K562 (cell line): ENCODE measurements around the gene SOD1. TPM values are rescaled to one million over a fixed set of nuclear protein-coding genes. Genes with fewer than 3 reads are reported as not detected.

ENCODE experiments used
- ATAC-seq: fragments of 200-7000 bp; cut with Tn5 transposase; 3 replicates; pipeline ENCODE4 v1.9.1; 2020; ENCODE audit warnings: moderate library complexity
- BruUV-seq: library from RNA; stranded (reverse); fragments of 400-500 nt; replicated peaks from 2 replicates; lab custom pipeline; 2021; lab: Mats Ljungman, UMichigan
- CTCF ChIA-PET: fragments of 300-600 bp; formaldehyde crosslinking; extraction: SDS; loops from one replicate; lab custom pipeline; 2021; ENCODE audit warnings: low intra/inter-chr PET ratio; lab: Yijun Ruan, JAX
- POLR2A ChIA-PET: fragments of 300-600, 350-650 bp; sonication (Branson Sonifier 250); formaldehyde crosslinking; extraction: SDS; loops from one replicate; lab custom pipeline; 2021; ENCODE audit warnings: antibody characterized with exemption, inconsistent platforms; lab: Yijun Ruan, JAX
- DNase-seq, 4 experiments: peaks; one replicate each; pipeline versions ENCODE4 v3.0.0 to v3.0.0-alpha.2; 2011 to 2018; ENCODE audit warnings: low spot score in 3 of 4, mixed read lengths in 3 of 4; ENCODE audit errors: extremely low read depth in 1 of 4
- FAIRE-seq: peaks from 2 replicates; lab custom pipeline; 2011; peaks lifted over from hg19 to GRCh38; lab: Jason Lieb, UNC
- H2AFZ ChIP-seq: 2 replicates; pipeline ENCODE4 v1.6.0; 2011; ENCODE audit warnings: low read depth, low read length, control low read depth, inconsistent platforms
- H3K27ac ChIP-seq: fragments of 200-600 bp; 3 replicates; pipeline ENCODE4 v1.8.0; 2011; ENCODE audit warnings: low read depth, mild to moderate bottlenecking, control low read depth, inconsistent platforms, low read length, moderate library complexity, mixed read lengths; ENCODE audit errors: extremely low read depth
- H3K27me3 ChIP-seq, 2 experiments: fragments of 300-600 bp in 1 of 2; 2 replicates in 1 of 2; 3 replicates in 1 of 2; pipeline versions ENCODE4 v1.6.0 to v1.8.0; 2011; ENCODE audit warnings: inconsistent platforms in 2 of 2, low read length in 2 of 2, mild to moderate bottlenecking in 1 of 2, mixed read lengths in 1 of 2, moderate library complexity in 1 of 2; ENCODE audit not compliant: control insufficient read depth in 2 of 2, insufficient read depth in 2 of 2
- H3K36me3 ChIP-seq: fragments of 300-600 bp; 3 replicates; pipeline ENCODE4 v1.8.0; 2011; ENCODE audit warnings: mild to moderate bottlenecking, low read length, inconsistent platforms; ENCODE audit not compliant: control insufficient read depth, insufficient read depth
- H3K4me1 ChIP-seq, 2 experiments: fragments of 200-600 bp in 1 of 2; replicated peaks in 1 of 2; 2 replicates in 1 of 2; 3 replicates in 1 of 2; pipeline versions ENCODE4 v1.5.1 to v1.8.0; 2011; ENCODE audit warnings: inconsistent platforms in 2 of 2, low read length in 2 of 2, mild to moderate bottlenecking in 1 of 2, mixed read lengths in 1 of 2, moderate library complexity in 1 of 2; ENCODE audit not compliant: control insufficient read depth in 2 of 2, insufficient read depth in 2 of 2
- H3K4me2 ChIP-seq: 2 replicates; pipeline ENCODE4 v1.6.1; 2011; ENCODE audit warnings: low read length, control low read depth, inconsistent platforms, mixed read lengths; ENCODE audit not compliant: insufficient read depth
- H3K4me3 ChIP-seq: fragments of 200-600 bp; sonication (generic), shearing (Covaris generic); 2 replicates; pipeline ENCODE4 v1.5.1; 2016; ENCODE audit warnings: control low read depth, inconsistent platforms
- H3K79me2 ChIP-seq: fragments of 200-600 bp; 3 replicates; pipeline ENCODE4 v1.8.0; 2011; ENCODE audit warnings: low read length, inconsistent platforms; ENCODE audit not compliant: control insufficient read depth, insufficient read depth
- H3K9ac ChIP-seq, 2 experiments: 2 replicates each; pipeline versions ENCODE4 v1.6.0 to v1.6.1; 2011; ENCODE audit warnings: low read depth in 2 of 2, low read length in 2 of 2, control low read depth in 1 of 2, inconsistent platforms in 1 of 2, mild to moderate bottlenecking in 1 of 2, mixed read lengths in 1 of 2; ENCODE audit not compliant: insufficient read depth in 1 of 2
- H3K9me1 ChIP-seq: one replicate; pipeline ENCODE4 v1.6.0; 2011; ENCODE audit warnings: inconsistent platforms, mild to moderate bottlenecking, low read length, moderate library complexity; ENCODE audit not compliant: control insufficient read depth, insufficient read depth
- H3K9me3 ChIP-seq: replicated peaks from 2 replicates; pipeline ENCODE4 v1.5.1; 2011; ENCODE audit warnings: low read depth, low read length, inconsistent platforms; ENCODE audit not compliant: control insufficient read depth, insufficient read depth
- H4K20me1 ChIP-seq: replicated peaks from 2 replicates; pipeline ENCODE4 v1.6.1; 2011; ENCODE audit warnings: low read length, inconsistent platforms, mixed read lengths; ENCODE audit not compliant: control insufficient read depth, insufficient read depth
- JUNB ChIP-seq: fragments of 450-650 bp; formaldehyde crosslinking; conservative IDR thresholded peaks from 2 replicates; pipeline ENCODE4 v1.4.0; 2020; ENCODE audit warnings: mild to moderate bottlenecking
- MYNN ChIP-seq, 2 experiments: sonication (generic); formaldehyde crosslinking in 1 of 2; IDR thresholded peaks; 2 replicates each; pipeline versions ENCODE4 v1.5.0 to v1.6.1; 2016 to 2020; ENCODE audit warnings: antibody characterized with exemption in 1 of 2, missing genetic modification reagents in 1 of 2
- PYGO2 ChIP-seq: fragments of 450-650 bp; IDR thresholded peaks from 2 replicates; pipeline ENCODE4 v1.6.1; 2016; ENCODE audit warnings: mild to moderate bottlenecking, missing genetic modification characterization, moderate library complexity, missing compliant biosample characterization
- SAFB ChIP-seq: fragments of 200-400 bp; formaldehyde crosslinking; IDR thresholded peaks from 2 replicates; pipeline ENCODE4 v1.6.1; 2017; ENCODE audit warnings: low read depth, low read length, borderline replicate concordance
- SMARCC2 ChIP-seq: fragments of 450-650 bp; IDR thresholded peaks from 2 replicates; pipeline ENCODE4 v1.6.1; 2017; ENCODE audit warnings: antibody characterized with exemption, moderate library complexity, mild to moderate bottlenecking, low read depth
- TSC22D4 ChIP-seq: fragments of 450-650 bp; IDR thresholded peaks from 2 replicates; pipeline ENCODE4 v1.6.1; 2016; ENCODE audit warnings: missing genetic modification characterization, missing biosample characterization, control low read depth
- ZNF77 ChIP-seq: fragments of 250-450 bp; sonication (Bioruptor Pico); IDR thresholded peaks from 2 replicates; pipeline ENCODE4 v1.5.0; 2020
- WGBS: fragments of 100-300 bp; shearing (Covaris generic); methylation state at CpG from one replicate; pipeline ENCODE4 v1.1.6; 2016; ENCODE audit warnings: low coverage, mixed read lengths; ENCODE audit not compliant: insufficient coverage; ENCODE audit errors: missing lambda C conversion rate; 5-methylcytosine and 5-hydroxymethylcytosine counted together
- in situ Hi-C: fragments of 300-500 bp; cut with MboI; formaldehyde crosslinking; loops from 4 replicates; pipeline ENCODE4 v1.15.0; 2018; ENCODE audit warnings: inconsistent platforms, mixed read lengths
- intact Hi-C: fragments of 100-400 bp; cut with micrococcal nuclease; formaldehyde crosslinking; loops from 2 replicates; pipeline ENCODE4 v1.14.2; 2022
- polyA plus RNA-seq, 8 experiments: library from polyadenylated mRNA; depleted of rRNA in 4 of 8; stranded (reverse) in 5 of 8; unstranded in 3 of 8; fragments of >200 nt; fragmentation: Nextera tagmentation in 2 of 8; fragmentation: Illumina TruSeq in 1 of 8; extraction: Ambion mirVana in 2 of 8; extraction: Trizol in 1 of 8; gene quantifications; 2 replicates each; pipeline versions ENCODE4 v1.2.1 to v1.2.3, GENCODE V29; 2011 to 2014; ENCODE audit warnings: inconsistent platforms in 1 of 8, missing spikeins in 1 of 8
- total RNA-seq, 7 experiments: library from RNA; depleted of rRNA in 6 of 7; stranded (reverse); fragments of >200 nt in 6 of 7; fragmentation: Illumina TruSeq in 2 of 7; extraction: Trizol in 2 of 7; gene quantifications; 2 replicates each; pipeline versions ENCODE4 v1.2.1 to v1.2.3, GENCODE V29; 2011 to 2021; ENCODE audit warnings: low replicate concordance in 1 of 7
- TF ChIP-seq, protein P1 (sequence below): IDR thresholded peaks from 3 replicates; pipeline ENCODE4 v1.6.1; 2011; ENCODE audit warnings: borderline replicate concordance, mild to moderate bottlenecking, moderate library complexity; ENCODE audit not compliant: insufficient read length; ENCODE audit errors: extremely low read depth
- TF ChIP-seq, protein P2 (sequence below): fragments of 450-650 bp; IDR thresholded peaks from 2 replicates; pipeline ENCODE4 v1.6.1; 2018; ENCODE audit warnings: mild to moderate bottlenecking, low read depth; ENCODE audit not compliant: partially characterized antibody

Gene SOD1
- total and polyA plus RNA-seq, 9 of the 15 experiments (the other 6 are each of a cell fraction or from before 2014, with no cell fraction given), result 452 to 1,409 (median 633) TPM

DNA sequence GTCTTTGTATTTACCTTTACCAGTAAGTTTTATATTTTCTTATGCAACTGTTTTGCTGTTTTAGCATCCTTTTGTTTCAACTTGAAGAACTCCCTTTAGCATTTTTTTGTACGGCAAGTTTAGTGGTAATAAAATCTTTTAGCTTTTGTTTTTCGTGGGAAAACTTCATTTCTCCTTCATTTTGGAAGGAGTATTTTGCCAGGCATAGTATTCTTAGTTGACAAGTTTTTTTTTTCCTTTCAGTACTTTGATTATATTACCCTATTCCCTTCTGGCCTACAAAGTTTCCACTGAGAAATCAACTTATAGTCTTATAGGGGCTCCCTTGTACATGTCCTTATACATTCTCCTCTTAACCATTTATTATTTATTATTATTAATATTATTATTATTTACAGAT is 22.6 kb upstream of the SOD1 start:
- POLR2A ChIA-PET, result no interaction called here
- no peak overlapping the region for H3K9ac ChIP-seq
- H3K27me3 ChIP-seq, result peaks cover 4 to 11% of the 10 kb centered on the region in 2 experiments; a peak in 2 of 5 replicates
- no peak overlapping the region for H2AFZ ChIP-seq
- H3K4me2 ChIP-seq, result no peak overlapping the region
- H3K27ac ChIP-seq, result no peak overlapping the region
- H3K9me1 ChIP-seq, result no peaks in the 10 kb centered on the region
- no peaks in the 10 kb centered on the region for H3K36me3 ChIP-seq
- no peak for DNase-seq
- BruUV-seq, result no TSS peak
- no peak for TF ChIP-seq SMARCC2
- TF ChIP-seq, protein P1, sequence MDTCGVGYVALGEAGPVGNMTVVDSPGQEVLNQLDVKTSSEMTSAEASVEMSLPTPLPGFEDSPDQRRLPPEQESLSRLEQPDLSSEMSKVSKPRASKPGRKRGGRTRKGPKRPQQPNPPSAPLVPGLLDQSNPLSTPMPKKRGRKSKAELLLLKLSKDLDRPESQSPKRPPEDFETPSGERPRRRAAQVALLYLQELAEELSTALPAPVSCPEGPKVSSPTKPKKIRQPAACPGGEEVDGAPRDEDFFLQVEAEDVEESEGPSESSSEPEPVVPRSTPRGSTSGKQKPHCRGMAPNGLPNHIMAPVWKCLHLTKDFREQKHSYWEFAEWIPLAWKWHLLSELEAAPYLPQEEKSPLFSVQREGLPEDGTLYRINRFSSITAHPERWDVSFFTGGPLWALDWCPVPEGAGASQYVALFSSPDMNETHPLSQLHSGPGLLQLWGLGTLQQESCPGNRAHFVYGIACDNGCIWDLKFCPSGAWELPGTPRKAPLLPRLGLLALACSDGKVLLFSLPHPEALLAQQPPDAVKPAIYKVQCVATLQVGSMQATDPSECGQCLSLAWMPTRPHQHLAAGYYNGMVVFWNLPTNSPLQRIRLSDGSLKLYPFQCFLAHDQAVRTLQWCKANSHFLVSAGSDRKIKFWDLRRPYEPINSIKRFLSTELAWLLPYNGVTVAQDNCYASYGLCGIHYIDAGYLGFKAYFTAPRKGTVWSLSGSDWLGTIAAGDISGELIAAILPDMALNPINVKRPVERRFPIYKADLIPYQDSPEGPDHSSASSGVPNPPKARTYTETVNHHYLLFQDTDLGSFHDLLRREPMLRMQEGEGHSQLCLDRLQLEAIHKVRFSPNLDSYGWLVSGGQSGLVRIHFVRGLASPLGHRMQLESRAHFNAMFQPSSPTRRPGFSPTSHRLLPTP, result no peak
- no peak for TF ChIP-seq SAFB
- no peak for TF ChIP-seq ZNF77 (CRISPR knock-in tag)
- TF ChIP-seq MYNN (IDR thresholded peaks at IDR 0.05), result no peak
- no peak for TF ChIP-seq MYNN (CRISPR knock-in tag; IDR thresholded peaks at IDR 0.05)
- no peak for TF ChIP-seq JUNB (CRISPR knock-in tag)
- TF ChIP-seq TSC22D4 (tag), result no peak
- TF ChIP-seq, protein P2, sequence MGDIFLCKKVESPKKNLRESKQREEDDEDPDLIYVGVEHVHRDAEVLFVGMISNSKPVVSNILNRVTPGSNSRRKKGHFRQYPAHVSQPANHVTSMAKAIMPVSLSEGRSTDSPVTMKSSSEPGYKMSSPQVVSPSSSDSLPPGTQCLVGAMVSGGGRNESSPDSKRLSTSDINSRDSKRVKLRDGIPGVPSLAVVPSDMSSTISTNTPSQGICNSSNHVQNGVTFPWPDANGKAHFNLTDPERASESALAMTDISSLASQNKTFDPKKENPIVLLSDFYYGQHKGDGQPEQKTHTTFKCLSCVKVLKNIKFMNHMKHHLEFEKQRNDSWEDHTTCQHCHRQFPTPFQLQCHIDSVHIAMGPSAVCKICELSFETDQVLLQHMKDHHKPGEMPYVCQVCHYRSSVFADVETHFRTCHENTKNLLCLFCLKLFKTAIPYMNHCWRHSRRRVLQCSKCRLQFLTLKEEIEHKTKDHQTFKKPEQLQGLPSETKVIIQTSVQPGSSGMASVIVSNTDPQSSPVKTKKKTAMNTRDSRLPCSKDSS, result no peak
- TF ChIP-seq PYGO2 (tag), result no peak
- TF ChIP-seq, all 486 proteins: peak for 0
- no peaks in the 10 kb centered on the region for H3K79me2 ChIP-seq
- peaks cover 0 to 3% of the 10 kb centered on the region in 2 experiments; a peak in 1 of 5 replicates for H3K4me1 ChIP-seq
- CTCF ChIA-PET, result no interaction called here
- in situ Hi-C loops, result no loop called here
- FAIRE-seq, result no peak
- H3K9me3 ChIP-seq, result no peaks in the 10 kb centered on the region
- no peak for ATAC-seq
- H4K20me1 ChIP-seq, result no peaks in the 10 kb centered on the region
- no peak overlapping the region for H3K4me3 ChIP-seq
- 0% methylated on average over 2 of the region's 2 CpGs for WGBS
- intact Hi-C loops, result no loop called here
